ENCODE results near the gene HRG. TPM values are rescaled to one million over a fixed set of nuclear protein-coding genes. Genes with fewer than 3 reads are reported as not detected.

The HRG gene
- total RNA-seq, 1 experiment from 2014 or later: not detected

DNA sequence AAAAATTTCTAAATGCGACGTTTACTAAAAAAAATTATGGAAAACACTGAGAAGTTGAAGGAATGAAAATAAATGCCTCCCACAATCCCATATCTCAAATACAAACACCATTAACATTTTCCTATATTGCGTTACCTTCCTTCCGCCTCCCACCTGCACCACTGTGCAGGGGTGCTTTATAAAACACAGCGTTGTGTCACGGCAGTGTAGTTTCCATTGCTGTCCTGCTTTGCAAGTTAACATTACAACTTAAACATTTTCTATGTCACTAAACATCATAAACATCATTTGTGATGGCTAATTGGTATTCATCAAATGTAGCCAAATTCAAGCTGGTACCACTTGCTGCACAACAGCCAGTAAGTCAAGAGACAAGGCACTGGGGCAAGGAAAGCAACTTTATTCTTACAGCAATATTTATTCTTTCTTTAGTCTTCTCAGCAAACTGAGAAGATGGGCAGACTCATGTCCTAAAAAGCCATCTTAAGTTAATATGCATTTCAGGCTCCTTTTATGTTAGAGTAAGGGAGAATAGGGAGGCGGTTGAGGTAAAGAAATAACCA lies 37.9 kb upstream of the HRG start:
- Histone ChIP-seq H4K20me1 (ENCODE audit: control insufficient read depth, insufficient read depth, insufficient read length) (no peaks in the 10 kb centered on the region), H4K8ac (replicated peaks; ENCODE audit: insufficient read length, low read depth, low read length) (no peak overlapping the region), H3T11ph (ENCODE audit: low read length) (no peak overlapping the region), H2BK15ac (ENCODE audit: low read depth, low read length) (no peak overlapping the region), H2BK20ac (ENCODE audit: low read depth, low read length, poor library complexity, severe bottlenecking) (no peak overlapping the region), H3K14ac (ENCODE audit: insufficient read depth, low read length) (no peak overlapping the region), H3K9ac (ENCODE audit: extremely low read depth, insufficient read length, low read length) (no peak overlapping the region), H2AFZ (ENCODE audit: low read length) (no peak overlapping the region), H2BK120ac (ENCODE audit: low read depth, low read length, poor library complexity, severe bottlenecking) (no peak overlapping the region), H3K56ac (ENCODE audit: insufficient read length, low read depth, low read length) (no peak overlapping the region), H4K5ac (ENCODE audit: insufficient read length, low read depth, low read length) (no peak overlapping the region), H3K4ac (ENCODE audit: low read depth, low read length) (no peak overlapping the region), H3K23ac (ENCODE audit: insufficient read length, low read depth, low read length) (no peak overlapping the region), H2BK12ac (ENCODE audit: insufficient read length, low read depth, low read length) (no peak overlapping the region), H3K27me3 (ENCODE audit: insufficient read depth, low read length) (no peaks in the 10 kb centered on the region), H3K79me1 (ENCODE audit: insufficient read depth, low read depth, low read length, poor library complexity, severe bottlenecking) (no peaks in the 10 kb centered on the region), H3K9me3 (ENCODE audit: control insufficient read depth, low read depth, low read length) (no peaks in the 10 kb centered on the region), H2AK5ac (ENCODE audit: insufficient read length, low read length) (no peak overlapping the region), H3K4me1 (ENCODE audit: insufficient read depth, low read length) (no peaks in the 10 kb centered on the region; the same call in 1 of the 2 replicates), H3K18ac (ENCODE audit: insufficient read length, low read depth, low read length) (no peak overlapping the region), H3K27ac (ENCODE audit: insufficient read length, low read depth, low read length) (no peak overlapping the region), H3K23me2 (ENCODE audit: insufficient read length, low read depth, low read length, poor library complexity, severe bottlenecking) (no peaks in the 10 kb centered on the region), H4K91ac (ENCODE audit: insufficient read length, low read depth, low read length) (no peak overlapping the region), H3K79me2 (ENCODE audit: insufficient read depth, low read length) (no peaks in the 10 kb centered on the region), H2BK5ac (ENCODE audit: insufficient read length, low read length) (no peak overlapping the region), H3K4me2 (ENCODE audit: insufficient read depth, insufficient read length, low read length) (no peak overlapping the region)
- no peak for DNase-seq
- Mint-ChIP-seq H3K4me3 (no peak overlapping the region), H3K27ac (no peak overlapping the region; a peak in 1 of 7 replicates), H3K27me3 (ENCODE audit: low read depth) (peaks cover 4% of the 10 kb centered on the region), H3K36me3 (ENCODE audit: insufficient read depth in 1 of 3, low read depth in 3 of 3) (no peaks in the 10 kb centered on the region), H3K9me3 (no peaks in the 10 kb centered on the region), H3K4me1 (peaks cover 6 to 7% of the 10 kb centered on the region in 2 experiments; a peak in 2 of 4 replicates)
- TF ChIP-seq CTCF (conservative IDR thresholded peaks at IDR 0.05): no peak
- WGBS (ENCODE audit: extremely low coverage, insufficient read length, low lambda C conversion rate): no CpG with 5 or more reads among the region's 7 CpGs

Data from H9 (cell line).